Erythroblast (primary cell): ENCODE measurements around the gene TSSK2.

ENCODE experiments used
- GATA1 ChIP-seq: IDR thresholded peaks from 2 replicates; pipeline ENCODE4 v1.6.1; 2011; ENCODE audit warnings: low read depth, mild to moderate bottlenecking, control low read depth, low read length, moderate library complexity
- POLR2A ChIP-seq: IDR thresholded peaks from 2 replicates; pipeline ENCODE4 v1.6.1; 2011; ENCODE audit warnings: mild to moderate bottlenecking, low read length

GRCh38 chr22:19096555-19096954 lies 34.6 kb upstream of the TSSK2 start:
- no peak for TF ChIP-seq POLR2A
- no peak for TF ChIP-seq GATA1
